GM19351 (cell line): ENCODE results near the gene CKS2.

Experiments
- ATAC-seq: cut with Tn5 transposase; IDR thresholded peaks from one replicate; pipeline ENCODE4 v1.9.1; 2021; ENCODE audit warnings: mild to moderate bottlenecking, moderate library complexity; ENCODE audit not compliant: unreplicated experiment

CKS2 gene

GRCh38 chr9:89363921-89364665 is 53.1 kb downstream of the CKS2 start:
- ATAC-seq, result no peak

GRCh38 chr9:89364666-89365531 is 53.9 kb downstream of the CKS2 start:
- ATAC-seq, result no peak

- no peak for ATAC-seq
Observed at GRCh38 chr9:89365532-89365912, 54.5 kb downstream of the CKS2 start.
